ENCODE measurements around the gene AAMP. TPM values are rescaled to one million over a fixed set of nuclear protein-coding genes. Genes with fewer than 3 reads are reported as not detected.

The AAMP gene
- total and polyA plus RNA-seq, 10 donors, result 54.1 to 93.8 (median 62.5) TPM

DNA sequence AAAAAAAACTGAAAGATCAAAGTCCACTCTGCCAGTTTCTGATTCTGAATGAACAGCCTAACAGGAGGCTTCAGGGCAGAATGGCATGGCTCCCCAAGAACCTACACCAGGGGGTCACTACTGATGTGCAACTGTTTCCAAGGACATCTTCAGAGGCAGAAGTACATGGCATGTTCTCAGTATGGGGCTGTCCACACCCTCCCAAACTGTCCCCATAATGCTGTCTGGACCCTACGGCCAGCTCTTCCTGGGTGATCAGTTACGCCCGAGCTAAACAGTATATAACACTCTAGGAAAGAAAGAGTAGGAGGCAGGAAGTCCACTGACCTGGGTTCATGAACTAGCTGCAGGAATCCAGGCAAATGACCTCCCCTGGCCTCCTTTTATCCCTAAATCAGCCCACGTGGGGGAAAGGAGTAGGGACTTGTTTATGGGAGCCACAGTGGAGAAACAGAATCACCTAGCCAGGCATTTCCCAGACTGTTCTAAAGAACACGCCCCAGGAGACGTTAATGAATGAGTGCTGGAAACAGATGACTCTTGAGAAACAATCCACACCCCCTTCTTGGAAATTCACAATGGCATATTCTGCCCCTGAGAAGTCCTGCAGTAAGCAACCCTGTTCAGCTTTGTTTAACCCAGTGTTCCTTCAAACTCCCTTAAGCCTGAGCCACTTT lies 19.8 kb upstream of the AAMP start:
- no peak for DNase-seq
- intact Hi-C loops (cut with DNase I; ENCODE audit: low total_unique reads), result loop anchor here (10.0 kb wide), 1 partner anchor 105 kb away; the partner anchor contains the start of gene CTDSP1

DNA sequence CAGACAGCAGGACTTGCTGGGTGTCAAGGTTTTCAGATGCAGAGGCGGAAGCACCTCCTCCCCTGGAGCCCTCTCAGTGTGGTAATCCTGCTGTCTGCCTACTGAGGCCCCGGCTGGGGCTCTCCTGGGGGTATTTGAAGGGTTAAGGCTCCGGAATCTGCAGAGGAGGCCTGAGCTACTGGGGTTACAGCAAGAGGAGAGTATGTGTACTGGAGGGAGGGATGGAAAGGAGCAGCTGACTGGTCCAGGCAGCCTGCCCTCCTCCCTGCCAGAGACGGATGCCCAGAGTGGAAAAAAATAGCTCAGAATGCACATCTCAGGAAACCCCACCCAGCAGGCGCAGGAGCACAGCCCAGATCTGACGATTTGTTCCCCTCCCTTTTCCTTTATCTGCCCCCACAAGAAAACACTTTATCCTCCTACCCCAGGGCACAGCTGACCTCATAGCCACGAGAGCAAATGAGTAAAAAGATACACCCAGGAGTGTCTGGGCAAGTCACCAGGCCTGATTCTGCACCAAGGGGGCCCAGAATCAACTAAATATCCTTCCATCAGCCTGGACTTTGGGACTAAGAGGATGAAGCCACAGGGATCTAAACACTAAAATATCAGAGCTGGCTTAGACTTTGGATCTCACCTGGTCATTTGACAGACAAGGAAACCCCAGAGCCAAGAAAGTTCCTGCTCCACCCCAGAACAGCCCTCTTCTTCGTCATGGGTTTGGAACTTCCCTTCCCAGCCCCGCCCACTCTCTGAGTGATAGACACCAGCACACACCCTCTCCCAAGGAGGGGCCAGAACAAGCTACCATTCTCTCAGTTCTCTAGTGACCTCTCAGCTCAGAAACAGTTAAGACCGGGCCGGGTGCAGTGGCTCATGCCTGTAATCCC lies 16.9 kb upstream of the AAMP start:
- no peaks in the 10 kb centered on the region for H3K27me3 ChIP-seq (replicated peaks in 1 of 7)
- 1 to 6% (median 2%) methylated on average over 10 to 11 of the region's 11 CpGs for WGBS, 5 donors
- intact Hi-C loops (cut with DNase I; ENCODE audit: low total_unique reads), result no loop called here
- H3K4me1 ChIP-seq, result peaks cover 88 to 100% (median 97%) of the 10 kb centered on the region in 6 donors
- H3K27ac ChIP-seq, result peak overlapping the region; percentile 85 to 98 (median 96)
- H3K4me3 ChIP-seq, result peak overlapping the region; percentile 15 to 70 (median 36)
- peak; percentile 91 for DNase-seq
- TF ChIP-seq, protein P1, sequence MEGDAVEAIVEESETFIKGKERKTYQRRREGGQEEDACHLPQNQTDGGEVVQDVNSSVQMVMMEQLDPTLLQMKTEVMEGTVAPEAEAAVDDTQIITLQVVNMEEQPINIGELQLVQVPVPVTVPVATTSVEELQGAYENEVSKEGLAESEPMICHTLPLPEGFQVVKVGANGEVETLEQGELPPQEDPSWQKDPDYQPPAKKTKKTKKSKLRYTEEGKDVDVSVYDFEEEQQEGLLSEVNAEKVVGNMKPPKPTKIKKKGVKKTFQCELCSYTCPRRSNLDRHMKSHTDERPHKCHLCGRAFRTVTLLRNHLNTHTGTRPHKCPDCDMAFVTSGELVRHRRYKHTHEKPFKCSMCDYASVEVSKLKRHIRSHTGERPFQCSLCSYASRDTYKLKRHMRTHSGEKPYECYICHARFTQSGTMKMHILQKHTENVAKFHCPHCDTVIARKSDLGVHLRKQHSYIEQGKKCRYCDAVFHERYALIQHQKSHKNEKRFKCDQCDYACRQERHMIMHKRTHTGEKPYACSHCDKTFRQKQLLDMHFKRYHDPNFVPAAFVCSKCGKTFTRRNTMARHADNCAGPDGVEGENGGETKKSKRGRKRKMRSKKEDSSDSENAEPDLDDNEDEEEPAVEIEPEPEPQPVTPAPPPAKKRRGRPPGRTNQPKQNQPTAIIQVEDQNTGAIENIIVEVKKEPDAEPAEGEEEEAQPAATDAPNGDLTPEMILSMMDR (IDR thresholded peaks at IDR 0.05 in 8 of 11, conservative IDR thresholded peaks at IDR 0.05 in 3 of 11), result peak in 1 of 11 experiments; percentile 3
- TF ChIP-seq POLR2AphosphoS5 (IDR thresholded peaks at IDR 0.05), result peak; percentile 24 to 81 (median 78)
- peak in 1 of 3 donors; percentile 10 for TF ChIP-seq POLR2A (IDR thresholded peaks at IDR 0.05)
- H3K9me3 ChIP-seq, result no peaks in the 10 kb centered on the region
- peaks cover 0 to 35% (median 4%) of the 10 kb centered on the region in 6 donors for H3K36me3 ChIP-seq

More for the DNA sequence above, 19.8 kb upstream of the AAMP start:
- no peaks in the 10 kb centered on the region for H3K9me3 ChIP-seq
- peaks cover 0 to 9% (median 0%) of the 10 kb centered on the region in 6 donors for H3K36me3 ChIP-seq
- H3K27ac ChIP-seq, result peak overlapping the region; percentile 92 to 98 (median 96)
- peaks cover 71 to 98% (median 88%) of the 10 kb centered on the region in 6 donors for H3K4me1 ChIP-seq
- no peak for TF ChIP-seq POLR2AphosphoS5 (IDR thresholded peaks at IDR 0.05)
- TF ChIP-seq, protein P1 (IDR thresholded peaks at IDR 0.05 in 8 of 11, conservative IDR thresholded peaks at IDR 0.05 in 3 of 11), result no peak
- no peak for TF ChIP-seq POLR2A (IDR thresholded peaks at IDR 0.05)
- H3K4me3 ChIP-seq, result peak overlapping the region in 3 of 8 donors; percentile 68 to 92 (median 84)
- WGBS, 5 donors, result 38 to 56% (median 44%) methylated on average over 6 of the region's 6 CpGs
- H3K27me3 ChIP-seq (replicated peaks in 1 of 7), result no peaks in the 10 kb centered on the region

DNA sequence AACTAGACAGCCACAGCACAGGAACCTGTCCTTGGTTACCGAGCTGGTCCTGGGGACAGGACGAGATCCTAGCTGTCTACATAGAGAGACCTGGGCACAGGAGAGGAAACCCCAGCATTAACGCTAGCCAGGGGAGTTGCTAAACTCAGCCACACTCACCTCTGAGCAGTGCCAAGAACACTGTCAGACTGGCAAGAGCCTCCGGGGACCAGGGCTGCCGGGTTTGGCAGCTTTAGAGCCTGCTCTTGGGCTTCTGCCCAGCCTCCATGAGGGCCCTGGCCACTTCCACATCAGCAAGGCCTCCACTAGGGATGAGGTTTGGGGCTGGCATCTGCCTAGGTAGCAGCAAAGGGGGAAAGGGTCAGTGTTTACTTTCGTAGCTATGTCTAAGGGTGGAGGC lies 15.7 kb upstream of the AAMP start:
- peaks cover 79 to 93% (median 88%) of the 10 kb centered on the region in 6 donors for H3K4me1 ChIP-seq
- peak overlapping the region in 2 of 8 donors; percentile 38 to 70 for H3K4me3 ChIP-seq
- H3K36me3 ChIP-seq, result peaks cover 0 to 48% (median 16%) of the 10 kb centered on the region in 6 donors
- 36 to 55% (median 39%) methylated on average over 5 to 6 of the region's 6 CpGs for WGBS, 5 donors
- H3K27ac ChIP-seq, result peak overlapping the region; percentile 85 to 98 (median 96)
- TF ChIP-seq, protein P1 (IDR thresholded peaks at IDR 0.05 in 8 of 11, conservative IDR thresholded peaks at IDR 0.05 in 3 of 11), result no peak
- no peak for TF ChIP-seq POLR2A (IDR thresholded peaks at IDR 0.05)
- peak; percentile 13 to 25 (median 21) for TF ChIP-seq POLR2AphosphoS5 (IDR thresholded peaks at IDR 0.05)
- H3K9me3 ChIP-seq, result no peaks in the 10 kb centered on the region
- DNase-seq, result no peak
- H3K27me3 ChIP-seq (replicated peaks in 1 of 7), result no peaks in the 10 kb centered on the region
- intact Hi-C loops (cut with DNase I; ENCODE audit: low total_unique reads), result no loop called here

All from spleen (tissue), 11 donors.